NCI-H526 treated with DMSO at 0.1 percent for 48 hours (cell line): Measurements from ENCODE around the gene PRSS16.
"Not testable (repeated sequence)": the region's sequence is repeated elsewhere in the genome, so short reads cannot be mapped to it uniquely, and the experiment has no call there.

Source experiments
- DNase-seq: peaks from one replicate; lab custom pipeline; 2025; lab: John Stamatoyannopoulos, UW

The PRSS16 gene

DNA sequence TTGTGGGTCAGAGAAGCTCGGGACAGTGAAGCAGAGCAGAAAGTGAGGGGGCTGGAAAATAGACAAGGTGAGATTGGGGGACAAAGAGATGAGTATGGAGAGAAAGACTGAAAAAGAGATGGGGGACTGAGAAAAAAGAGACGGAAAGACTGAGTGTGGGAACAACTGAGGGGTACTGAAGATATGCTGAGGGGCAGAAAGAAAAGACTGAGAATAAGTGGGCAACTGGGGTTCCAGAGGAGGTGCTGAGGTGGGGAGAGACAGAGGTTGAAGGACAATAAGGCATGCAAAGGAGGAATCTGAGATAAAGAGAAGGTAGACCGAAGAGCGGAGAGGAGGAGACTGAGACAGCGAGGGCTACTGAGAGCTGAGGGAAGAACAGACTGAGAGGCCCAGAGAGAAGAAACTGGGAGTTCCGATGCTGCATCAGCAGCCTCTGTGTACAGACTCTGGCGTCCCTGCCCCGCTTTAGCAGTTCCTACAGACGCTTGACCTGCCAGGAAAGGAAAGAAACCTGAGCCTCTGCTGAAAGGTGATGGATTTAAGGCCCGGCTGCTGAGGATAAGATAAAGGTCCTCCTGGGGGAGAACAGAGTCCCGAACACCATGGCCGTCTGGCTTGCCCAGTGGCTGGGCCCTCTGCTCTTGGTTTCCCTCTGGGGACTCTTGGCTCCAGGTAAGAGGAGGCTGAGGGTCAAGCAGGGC, at the start of gene PRSS16:
Gene PRSS16 (plus strand): TSS at position 569 of the 704 bp plus-strand sequence. CDS start 37 bp downstream, at position 606.
- DNase-seq: no peak

DNA sequence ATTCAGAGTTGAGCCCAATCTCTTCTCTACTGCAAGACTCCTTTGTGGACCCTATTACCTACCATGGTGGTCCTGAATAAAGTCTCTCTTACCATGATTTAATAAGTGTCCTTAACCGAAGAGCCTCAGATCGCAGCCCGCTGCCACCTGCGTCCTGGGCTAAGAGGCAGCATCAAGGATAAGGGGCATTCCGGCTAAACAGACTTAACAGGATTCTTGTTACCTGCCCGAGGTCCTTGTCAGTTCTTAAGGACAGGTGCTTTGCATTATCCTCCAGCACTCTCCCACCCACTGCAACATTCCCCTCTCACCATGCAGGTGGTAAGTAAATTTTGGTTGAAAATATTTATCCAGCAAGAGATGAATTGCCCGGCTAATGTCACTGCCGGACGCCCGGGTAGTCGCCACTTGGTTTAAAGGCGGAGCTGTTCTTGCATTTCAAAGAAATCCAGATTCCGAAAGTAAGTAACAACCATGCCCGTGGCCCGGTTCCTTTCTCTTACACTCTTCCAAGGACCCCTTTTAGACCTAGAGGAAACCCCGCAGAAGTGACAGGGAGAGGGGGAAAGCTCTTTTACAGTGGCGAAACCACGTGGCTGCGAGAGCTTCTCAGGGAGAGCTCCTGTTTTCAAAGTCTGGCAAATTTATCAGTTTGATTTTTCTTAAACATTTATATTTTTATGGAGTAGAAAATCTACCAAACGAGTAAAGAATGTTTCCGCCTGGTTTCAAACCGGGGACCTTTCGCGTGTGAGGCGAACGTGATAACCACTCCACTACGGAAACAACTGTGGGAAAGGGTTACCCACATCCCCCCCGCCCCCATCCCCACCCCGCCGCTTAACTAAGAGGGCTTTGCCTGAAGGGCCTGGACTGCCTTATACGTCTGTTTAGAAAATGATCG, 41.9 kb upstream of the PRSS16 start:
- DNase-seq: no peak

GRCh38 chr6:27206806-27207205, 40.7 kb upstream of the PRSS16 start:
- no peak for DNase-seq

GRCh38 chr6:27208042-27208441, 39.5 kb upstream of the PRSS16 start:
- no peak for DNase-seq

GRCh38 chr6:27209196-27209595, 38.3 kb upstream of the PRSS16 start:
- DNase-seq: no peak

- no peak for DNase-seq
Observed at GRCh38 chr6:27209659-27210269, 37.7 kb upstream of the PRSS16 start.

DNA sequence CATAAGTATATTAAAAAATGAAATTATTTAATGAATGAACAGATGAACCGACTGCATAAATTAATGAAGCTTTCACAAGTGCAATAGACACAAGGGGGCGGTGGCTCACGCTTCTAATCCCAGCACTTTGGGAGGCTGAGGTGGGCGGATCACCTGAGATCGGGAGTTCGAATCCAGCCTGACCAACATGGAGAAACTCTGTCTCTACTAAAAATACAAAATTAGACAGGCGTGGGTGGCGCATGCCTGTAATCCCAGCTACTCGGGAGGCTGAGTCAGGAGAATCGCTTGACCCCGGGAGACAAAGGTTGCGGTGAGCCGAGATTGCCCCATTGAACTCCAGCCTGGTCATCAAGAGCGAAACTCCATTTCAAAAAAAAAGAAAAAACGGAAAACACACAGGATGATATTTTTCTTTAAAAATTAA, 34.4 kb upstream of the PRSS16 start:
- not testable (repeated sequence) for DNase-seq

GRCh38 chr6:27213544-27214125, 33.9 kb upstream of the PRSS16 start:
- DNase-seq: no peak

GRCh38 chr6:27214126-27214601, 33.3 kb upstream of the PRSS16 start:
- no peak for DNase-seq

DNA sequence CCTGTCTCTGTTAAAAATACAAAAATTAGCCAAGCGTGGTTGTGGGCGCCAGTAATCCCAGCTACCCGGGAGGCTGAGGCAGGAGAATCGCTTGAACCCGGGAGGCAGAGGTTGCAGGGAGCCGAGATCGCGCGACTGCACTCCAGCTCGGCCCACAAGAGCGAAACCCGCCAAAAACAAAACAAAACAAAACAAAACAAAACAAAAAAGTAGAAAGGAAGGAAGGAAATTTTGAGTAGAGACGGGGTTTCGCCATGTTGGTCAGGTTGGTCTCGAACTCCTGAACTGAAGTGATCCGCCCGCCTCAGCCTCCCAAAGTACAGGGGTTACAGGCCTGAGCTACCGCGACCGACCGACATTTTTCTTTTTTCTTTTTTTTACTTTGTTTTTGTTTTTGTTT, 30.6 kb upstream of the PRSS16 start:
- DNase-seq: no peak

DNA sequence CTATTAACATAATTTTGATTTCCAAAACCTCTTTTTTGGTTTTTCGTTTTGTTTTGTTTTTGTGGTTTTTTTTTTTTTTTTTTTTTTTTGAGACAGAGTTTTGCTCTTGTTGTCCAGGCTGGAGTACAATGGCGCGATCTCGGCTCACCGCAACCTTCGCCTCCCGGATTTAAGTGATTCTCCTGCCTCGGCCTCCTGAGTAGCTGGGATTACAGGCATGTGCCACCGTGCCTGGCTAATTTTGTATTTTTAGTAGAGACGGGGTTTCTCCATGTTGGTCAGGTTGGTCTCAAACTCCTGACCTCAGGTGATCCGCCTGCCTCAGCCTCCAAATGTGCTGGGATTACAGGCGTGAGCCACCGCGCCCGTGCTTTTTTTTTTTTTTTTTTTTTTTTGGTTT, 24.5 kb upstream of the PRSS16 start:
- DNase-seq: not testable (repeated sequence)

DNA sequence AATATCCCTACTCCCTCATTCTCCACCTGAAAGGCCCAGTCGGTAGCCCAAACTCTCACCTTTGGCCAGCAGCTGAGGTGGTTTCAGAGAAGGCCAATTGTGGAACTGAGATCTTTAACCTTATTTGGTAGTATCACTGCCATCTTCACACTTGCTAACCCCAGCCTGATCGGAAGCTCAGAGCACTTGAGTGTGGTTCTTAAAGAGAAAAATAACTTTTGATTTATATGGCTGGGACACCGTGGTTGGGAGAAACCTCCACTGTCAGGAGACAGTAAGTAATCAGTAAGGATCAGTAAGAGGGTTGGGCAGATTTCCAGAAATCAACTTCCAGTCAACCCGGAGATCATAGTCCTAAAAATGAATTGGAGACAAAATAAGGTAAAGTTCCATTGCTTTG, 22.8 kb upstream of the PRSS16 start:
- DNase-seq: no peak

- no peak for DNase-seq
Observed at GRCh38 chr6:27228963-27229477, 18.5 kb upstream of the PRSS16 start.

- DNase-seq: no peak
Observed at GRCh38 chr6:27230758-27231111, 16.8 kb upstream of the PRSS16 start.

DNA sequence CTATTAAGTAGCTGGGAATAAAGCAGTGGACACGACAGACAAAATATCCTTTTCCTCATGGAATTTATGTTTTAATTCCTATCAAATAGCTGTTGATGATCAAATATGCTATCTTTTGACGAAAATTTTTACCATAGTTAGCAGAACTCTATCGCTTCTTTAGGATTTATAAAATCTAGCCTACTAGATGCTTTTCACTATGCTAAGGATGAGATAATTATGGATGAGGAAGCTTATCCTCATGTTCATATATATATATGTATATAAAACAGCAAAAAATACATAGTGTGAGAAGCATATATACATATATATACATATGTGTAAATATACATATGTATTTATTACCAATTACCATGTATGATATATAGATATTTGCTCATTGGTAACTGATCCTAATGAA, 12.9 kb upstream of the PRSS16 start:
- DNase-seq: no peak

GRCh38 chr6:27237089-27237803, 10.3 kb upstream of the PRSS16 start:
- no peak for DNase-seq

- DNase-seq: no peak
Observed at GRCh38 chr6:27238010-27238983, 9.2 kb upstream of the PRSS16 start.

DNA sequence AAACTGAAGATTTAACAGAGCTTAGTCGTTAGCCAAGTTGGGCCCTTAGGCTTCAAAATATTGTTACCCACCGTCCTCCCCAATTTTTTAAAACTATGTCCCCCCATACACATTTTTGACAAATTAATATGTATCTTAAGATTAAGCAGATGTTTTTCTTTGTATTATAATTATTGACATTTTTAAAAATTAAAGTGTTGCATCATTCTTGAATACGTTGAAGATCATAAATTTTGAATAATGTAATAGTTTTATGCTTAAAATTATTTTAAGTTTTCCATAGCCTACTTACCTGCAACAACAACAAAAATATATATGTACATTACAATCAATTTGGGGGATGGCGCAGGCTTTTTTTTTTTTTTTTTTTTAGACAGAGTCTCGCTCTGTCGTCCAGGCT, 8.2 kb upstream of the PRSS16 start:
- no peak for DNase-seq

- no peak for DNase-seq
Observed at GRCh38 chr6:27241443-27241842, 6.1 kb upstream of the PRSS16 start.

DNA sequence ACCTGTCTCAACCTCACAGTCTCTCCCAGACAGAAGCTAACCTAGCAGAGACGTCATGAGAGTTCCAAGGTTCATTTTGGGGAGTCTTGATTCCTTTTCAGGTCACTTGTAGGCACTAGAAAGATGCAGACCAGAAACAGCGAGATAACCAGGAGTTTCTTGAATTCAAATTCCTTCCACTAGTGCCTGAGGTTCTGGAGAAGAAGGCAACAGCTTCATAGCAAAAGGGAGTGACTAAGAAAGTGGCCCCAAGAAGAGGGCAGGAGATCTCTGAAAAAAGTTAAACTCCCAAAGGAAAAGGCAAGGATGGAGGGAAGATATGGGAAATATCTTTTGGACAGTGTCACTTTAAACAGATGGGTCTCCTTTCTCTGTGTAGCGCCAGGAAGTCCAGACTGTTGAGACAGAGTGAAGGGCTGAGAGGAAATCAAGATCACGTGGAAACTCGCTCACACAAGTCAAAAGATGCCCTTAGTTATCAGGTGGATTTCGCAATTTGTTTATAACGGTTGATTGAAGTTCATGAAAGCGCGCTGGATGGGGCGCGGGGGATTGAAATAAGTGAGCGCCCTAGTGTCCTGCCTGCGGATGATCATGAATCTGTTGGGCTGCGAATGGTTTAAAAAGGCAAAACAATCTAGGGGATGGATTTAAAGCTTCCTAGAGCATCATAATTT, 4.8 kb upstream of the PRSS16 start:
- DNase-seq: no peak
